Fibroblast of mammary gland (primary cell): ENCODE data around the gene RALGPS1.

Experiments
- DNase-seq: peaks from one replicate; pipeline ENCODE4 v3.0.0-alpha.2; 2010; ENCODE audit warnings: low read depth
- H3K4me3 ChIP-seq: 2 replicates; pipeline ENCODE4 v1.5.1; 2011; ENCODE audit warnings: low read depth, mild to moderate bottlenecking, low read length, moderate library complexity; ENCODE audit not compliant: control insufficient read depth
- CTCF ChIP-seq: conservative IDR thresholded peaks from 2 replicates; pipeline ENCODE4 v1.5.1; 2011; ENCODE audit warnings: low read depth, low read length, inconsistent platforms; ENCODE audit not compliant: control insufficient read depth, insufficient read depth

Gene RALGPS1

GRCh38 chr9:127255692-127256091 lies 341.1 kb downstream of the RALGPS1 start:
- H3K4me3 ChIP-seq = no peak overlapping the region
- no peak for TF ChIP-seq CTCF
- DNase-seq = no peak

- no peak for TF ChIP-seq CTCF
- no peak overlapping the region for H3K4me3 ChIP-seq
- no peak for DNase-seq
Observed at GRCh38 chr9:127256324-127256723, 341.7 kb downstream of the RALGPS1 start.

- H3K4me3 ChIP-seq = no peak overlapping the region
- DNase-seq = no peak
- TF ChIP-seq CTCF = no peak
Observed at GRCh38 chr9:127258606-127259471, 344.3 kb downstream of the RALGPS1 start.

- DNase-seq = no peak
- no peak for TF ChIP-seq CTCF
- H3K4me3 ChIP-seq = no peak overlapping the region
Observed at GRCh38 chr9:127262602-127263001, 348.0 kb downstream of the RALGPS1 start.

GRCh38 chr9:127263237-127263636 lies 348.7 kb downstream of the RALGPS1 start:
- DNase-seq = no peak
- TF ChIP-seq CTCF = no peak

GRCh38 chr9:127263664-127264063 lies 349.1 kb downstream of the RALGPS1 start:
- no peak for TF ChIP-seq CTCF
- DNase-seq = no peak
- H3K4me3 ChIP-seq = no peak overlapping the region

More at GRCh38 chr9:127263237-127263636, 348.7 kb downstream of the RALGPS1 start:
- no peak overlapping the region for H3K4me3 ChIP-seq
